ENCODE data around the gene A3GALT2. TPM values are rescaled to one million over a fixed set of nuclear protein-coding genes. Genes with fewer than 3 reads are reported as not detected.

Gene A3GALT2
- polyA plus RNA-seq (2012; ENCODE audit: low read depth, missing spikeins) = not detected

DNA sequence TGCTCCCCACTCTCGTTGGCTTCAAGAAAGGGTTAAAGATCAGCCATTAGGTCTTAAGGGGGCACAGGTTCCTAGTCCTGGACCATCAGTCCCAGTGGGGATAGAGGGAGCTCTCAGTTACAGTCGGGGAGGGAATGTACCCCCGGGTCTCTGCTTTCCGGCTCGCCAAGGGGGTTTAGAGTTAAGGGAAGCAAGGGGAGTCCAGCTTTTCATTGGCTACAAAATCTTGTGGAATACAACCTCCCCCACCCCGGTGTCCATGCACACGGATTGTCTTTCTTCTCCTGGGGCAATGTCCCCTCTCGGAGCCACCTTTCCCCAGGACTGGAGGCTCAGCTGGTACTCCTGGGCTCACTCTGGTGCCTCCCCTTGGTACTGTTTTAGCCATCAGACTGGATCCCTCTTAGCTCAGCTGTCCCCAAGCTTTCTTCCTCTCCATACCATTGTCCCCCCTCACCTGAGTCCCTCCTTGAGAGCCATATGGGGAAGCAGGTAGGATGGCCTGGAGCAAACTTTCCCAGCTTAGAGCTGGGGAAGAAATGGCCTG, at the start of gene A3GALT2:
A3GALT2 (minus strand) TSS at position 480 of the 547 bp plus-strand sequence; CDS start at position 480, 0 bp downstream.
- TF ChIP-seq POU2F2 (IDR thresholded peaks at IDR 0.05; ENCODE audit: low read depth, low read length) (no peak), SPI1 (IDR thresholded peaks at IDR 0.05; ENCODE audit: low read depth, low read length) (no peak), PAX5 (IDR thresholded peaks at IDR 0.05; ENCODE audit: insufficient read depth, low read length, severe bottlenecking) (no peak), POLR2A (IDR thresholded peaks at IDR 0.05; ENCODE audit: low read depth, low read length) (no peak), TAF1 (IDR thresholded peaks at IDR 0.05; ENCODE audit: low read depth, low read length) (no peak), POLR2AphosphoS5 (IDR thresholded peaks at IDR 0.05; ENCODE audit: low read depth, low read length) (no peak)
- DNase-seq (ENCODE audit: insufficient read length, low spot score) = no peak
- FAIRE-seq = no peak

DNA sequence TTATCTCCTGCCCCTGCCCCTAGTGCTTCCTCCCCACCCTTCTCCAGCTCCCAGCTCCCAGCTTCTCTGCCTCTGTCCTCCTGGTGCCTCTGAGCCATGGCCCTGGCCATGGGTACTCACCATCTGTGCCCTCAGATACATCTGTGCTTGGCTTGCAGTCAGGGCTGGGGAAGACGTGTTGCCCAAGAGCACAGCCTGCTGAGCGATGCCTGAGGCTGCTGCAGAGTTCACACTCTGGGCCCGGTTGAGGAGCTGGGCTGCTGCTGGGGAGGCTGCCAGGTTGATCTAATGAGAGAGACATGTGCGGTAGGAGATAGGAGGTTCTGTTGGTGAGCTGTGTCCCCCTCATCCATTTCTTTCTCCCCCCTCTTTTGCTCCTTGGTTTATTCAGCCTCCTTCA, 49.4 kb upstream of the A3GALT2 start:
- no peak for TF ChIP-seq SPI1 (IDR thresholded peaks at IDR 0.05; ENCODE audit: low read depth, low read length)
- no peak for TF ChIP-seq POU2F2 (IDR thresholded peaks at IDR 0.05; ENCODE audit: low read depth, low read length)
- no peak for TF ChIP-seq POLR2A (IDR thresholded peaks at IDR 0.05; ENCODE audit: low read depth, low read length)
- no peak for TF ChIP-seq TAF1 (IDR thresholded peaks at IDR 0.05; ENCODE audit: low read depth, low read length)
- no peak for TF ChIP-seq PAX5 (IDR thresholded peaks at IDR 0.05; ENCODE audit: insufficient read depth, low read length, severe bottlenecking)
- TF ChIP-seq POLR2AphosphoS5 (IDR thresholded peaks at IDR 0.05; ENCODE audit: low read depth, low read length) = no peak
- no peak for DNase-seq (ENCODE audit: insufficient read length, low spot score)
- FAIRE-seq = no peak

DNA sequence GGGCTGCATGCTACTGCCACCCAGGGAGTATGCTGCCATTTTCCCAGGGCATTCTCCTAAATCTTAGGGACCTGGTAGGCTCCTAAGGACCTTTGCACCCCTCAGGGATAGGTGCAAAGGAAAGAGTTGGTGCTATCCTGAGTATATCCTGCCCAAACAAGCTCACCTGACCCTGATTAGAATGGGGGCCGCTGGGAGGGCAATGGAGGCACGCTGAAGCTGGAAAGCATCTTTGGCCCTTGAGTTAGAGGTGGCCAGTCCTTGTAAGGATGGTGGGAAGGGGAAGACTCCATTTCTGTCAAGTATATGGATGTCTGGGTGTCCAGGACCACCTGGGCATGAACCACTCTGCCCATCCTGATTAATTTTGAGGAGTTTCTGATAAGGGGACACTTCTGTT, 48.9 kb upstream of the A3GALT2 start:
- DNase-seq (ENCODE audit: insufficient read length, low spot score) (no peak), FAIRE-seq (no peak)
- TF ChIP-seq POU2F2 (IDR thresholded peaks at IDR 0.05; ENCODE audit: low read depth, low read length) (no peak), TAF1 (IDR thresholded peaks at IDR 0.05; ENCODE audit: low read depth, low read length) (no peak), POLR2AphosphoS5 (IDR thresholded peaks at IDR 0.05; ENCODE audit: low read depth, low read length) (no peak), PAX5 (IDR thresholded peaks at IDR 0.05; ENCODE audit: insufficient read depth, low read length, severe bottlenecking) (no peak), SPI1 (IDR thresholded peaks at IDR 0.05; ENCODE audit: low read depth, low read length) (no peak), POLR2A (IDR thresholded peaks at IDR 0.05; ENCODE audit: low read depth, low read length) (no peak)

DNA sequence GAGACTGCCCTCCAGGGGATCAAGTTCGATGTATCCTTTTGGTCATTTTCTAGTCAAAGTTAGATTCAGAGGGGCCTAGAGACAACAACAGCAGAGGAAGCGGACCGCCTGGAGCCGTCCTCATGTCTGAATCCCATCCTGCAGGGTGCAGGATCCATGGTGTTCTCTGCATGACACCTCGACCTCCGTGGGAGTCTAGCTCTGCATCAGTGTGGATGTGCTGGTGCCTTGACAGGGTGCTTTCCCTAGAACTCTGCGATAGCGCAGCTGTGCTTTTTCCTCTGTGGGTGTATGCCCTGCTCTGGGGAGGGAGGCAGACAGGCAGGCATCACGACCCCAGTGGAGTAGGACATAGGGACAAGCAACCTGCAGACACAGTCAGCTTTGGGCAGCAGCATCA, 48.2 kb upstream of the A3GALT2 start:
- DNase-seq (ENCODE audit: insufficient read length, low spot score) (no peak), FAIRE-seq (no peak)
- TF ChIP-seq PAX5 (IDR thresholded peaks at IDR 0.05; ENCODE audit: insufficient read depth, low read length, severe bottlenecking) (no peak), POLR2AphosphoS5 (IDR thresholded peaks at IDR 0.05; ENCODE audit: low read depth, low read length) (no peak), POLR2A (IDR thresholded peaks at IDR 0.05; ENCODE audit: low read depth, low read length) (no peak), TAF1 (IDR thresholded peaks at IDR 0.05; ENCODE audit: low read depth, low read length) (no peak), SPI1 (IDR thresholded peaks at IDR 0.05; ENCODE audit: low read depth, low read length) (no peak), POU2F2 (IDR thresholded peaks at IDR 0.05; ENCODE audit: low read depth, low read length) (no peak)

DNA sequence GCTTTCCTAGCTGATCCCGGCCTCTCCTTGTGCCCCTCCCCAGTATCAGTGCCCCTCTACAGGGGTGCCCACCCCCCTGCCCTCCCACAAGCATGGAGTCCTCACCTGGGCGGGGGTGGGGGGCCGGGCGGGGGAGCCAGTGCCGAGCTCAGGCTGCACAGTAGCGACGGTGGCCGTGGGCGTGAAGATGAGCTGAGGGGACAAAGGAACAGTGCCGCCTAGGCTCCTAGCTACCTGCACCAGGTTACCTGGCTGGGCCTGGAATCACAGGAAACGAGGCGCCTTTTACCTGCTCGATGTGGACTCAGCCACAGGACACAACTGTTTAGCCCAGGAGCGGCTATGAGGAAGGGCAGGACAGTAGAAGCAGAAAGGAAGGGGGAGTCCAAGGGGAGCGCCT, 47.5 kb upstream of the A3GALT2 start:
- DNase-seq (ENCODE audit: insufficient read length, low spot score) (no peak), FAIRE-seq (no peak)
- no peak for TF ChIP-seq PAX5 (IDR thresholded peaks at IDR 0.05; ENCODE audit: insufficient read depth, low read length, severe bottlenecking)
- TF ChIP-seq POU2F2 (IDR thresholded peaks at IDR 0.05; ENCODE audit: low read depth, low read length) = no peak
- no peak for TF ChIP-seq POLR2AphosphoS5 (IDR thresholded peaks at IDR 0.05; ENCODE audit: low read depth, low read length)
- no peak for TF ChIP-seq TAF1 (IDR thresholded peaks at IDR 0.05; ENCODE audit: low read depth, low read length)
- TF ChIP-seq POLR2A (IDR thresholded peaks at IDR 0.05; ENCODE audit: low read depth, low read length) = no peak
- no peak for TF ChIP-seq SPI1 (IDR thresholded peaks at IDR 0.05; ENCODE audit: low read depth, low read length)

DNA sequence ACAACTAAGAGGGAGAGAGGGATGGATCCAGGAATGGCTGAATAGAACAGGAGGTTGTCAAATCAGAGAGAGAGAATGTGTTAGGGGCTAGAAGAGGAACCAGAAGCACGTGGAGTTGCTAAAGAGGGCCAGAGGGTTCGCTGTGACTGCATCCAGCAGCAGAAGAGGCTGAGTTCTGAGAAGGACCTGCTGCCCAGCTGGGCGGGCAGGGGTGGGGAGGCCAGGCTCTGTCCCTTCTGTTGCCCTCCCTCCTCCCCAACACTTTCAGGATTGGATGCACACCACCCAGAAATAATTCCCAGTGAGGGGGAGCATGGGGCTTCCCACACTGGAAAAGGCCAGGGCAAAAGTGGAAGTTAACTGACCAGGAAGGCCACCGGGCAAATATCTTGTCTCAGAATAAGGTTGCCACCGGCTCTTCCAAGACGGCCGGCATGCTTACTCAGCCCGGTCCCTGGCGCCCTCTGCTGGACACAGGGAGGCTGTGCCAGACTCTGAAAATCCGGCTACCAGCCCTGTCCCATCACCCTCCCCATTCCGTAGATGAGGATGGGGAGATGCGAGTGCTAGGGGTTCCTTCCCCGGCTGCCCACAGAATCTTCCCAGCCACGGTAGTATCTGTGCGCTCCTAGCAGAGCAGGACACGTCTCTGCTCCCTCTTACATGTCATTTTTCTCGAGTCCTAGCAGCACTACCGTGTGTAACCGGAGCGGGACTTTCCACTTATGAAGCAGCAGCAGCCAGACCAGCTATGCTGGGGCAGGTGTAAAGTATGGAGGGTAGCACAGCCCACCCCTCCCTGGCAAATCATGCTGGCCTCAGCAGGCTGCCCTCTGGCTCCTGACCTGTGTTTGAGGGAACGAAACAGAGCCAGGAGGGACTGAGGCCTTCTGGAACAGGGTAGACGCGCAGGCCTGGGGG, 46.8 kb upstream of the A3GALT2 start:
- DNase-seq (ENCODE audit: insufficient read length, low spot score) (peak; percentile 87), FAIRE-seq (peak; percentile 95)
- TF ChIP-seq PAX5 (IDR thresholded peaks at IDR 0.05; ENCODE audit: insufficient read depth, low read length, severe bottlenecking) (no peak), POLR2A (IDR thresholded peaks at IDR 0.05; ENCODE audit: low read depth, low read length) (no peak), SPI1 (IDR thresholded peaks at IDR 0.05; ENCODE audit: low read depth, low read length) (no peak), POU2F2 (IDR thresholded peaks at IDR 0.05; ENCODE audit: low read depth, low read length) (no peak; the same call in 1 of the 2 replicates), TAF1 (IDR thresholded peaks at IDR 0.05; ENCODE audit: low read depth, low read length) (no peak), POLR2AphosphoS5 (IDR thresholded peaks at IDR 0.05; ENCODE audit: low read depth, low read length) (no peak)

DNA sequence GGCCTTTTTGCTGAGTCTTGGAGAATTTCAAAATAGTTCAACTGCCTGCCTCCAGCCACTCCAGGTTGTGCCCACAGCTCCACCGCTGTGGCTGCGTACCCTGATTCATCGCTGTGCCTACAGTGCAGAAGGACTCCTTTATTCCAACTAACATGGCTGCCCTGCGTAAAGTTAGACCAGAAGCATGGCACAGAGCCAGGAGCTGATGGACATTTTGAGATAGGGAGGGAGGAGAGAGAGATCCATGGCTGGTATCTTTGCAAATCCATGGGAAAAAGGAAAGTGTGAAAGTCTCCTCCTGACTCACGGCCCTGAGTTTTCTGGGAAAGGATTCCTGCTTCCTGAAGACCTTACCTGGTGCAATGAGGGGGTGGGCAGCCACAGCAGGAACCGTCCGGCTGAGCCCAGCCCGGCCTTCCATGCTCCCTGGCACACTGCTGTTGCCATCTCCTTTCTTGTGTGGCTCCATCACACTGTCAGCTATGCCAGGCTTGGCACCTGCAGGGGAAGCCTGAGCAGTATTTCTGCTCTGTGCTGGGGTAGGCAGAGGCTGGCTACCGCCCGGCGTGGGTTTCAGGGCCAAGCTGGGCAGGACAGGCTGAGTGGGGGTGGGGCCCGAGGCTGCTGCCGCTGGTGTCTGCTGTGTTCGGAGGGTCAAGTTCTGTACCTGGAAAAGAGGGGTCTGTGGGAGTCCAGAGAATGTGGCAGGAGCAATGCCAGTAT, 46.0 kb upstream of the A3GALT2 start:
- TF ChIP-seq POLR2A (IDR thresholded peaks at IDR 0.05; ENCODE audit: low read depth, low read length) (no peak), SPI1 (IDR thresholded peaks at IDR 0.05; ENCODE audit: low read depth, low read length) (no peak), POLR2AphosphoS5 (IDR thresholded peaks at IDR 0.05; ENCODE audit: low read depth, low read length) (no peak), PAX5 (IDR thresholded peaks at IDR 0.05; ENCODE audit: insufficient read depth, low read length, severe bottlenecking) (no peak), POU2F2 (IDR thresholded peaks at IDR 0.05; ENCODE audit: low read depth, low read length) (no peak), TAF1 (IDR thresholded peaks at IDR 0.05; ENCODE audit: low read depth, low read length) (no peak)
- DNase-seq (ENCODE audit: insufficient read length, low spot score) (no peak), FAIRE-seq (no peak)

DNA sequence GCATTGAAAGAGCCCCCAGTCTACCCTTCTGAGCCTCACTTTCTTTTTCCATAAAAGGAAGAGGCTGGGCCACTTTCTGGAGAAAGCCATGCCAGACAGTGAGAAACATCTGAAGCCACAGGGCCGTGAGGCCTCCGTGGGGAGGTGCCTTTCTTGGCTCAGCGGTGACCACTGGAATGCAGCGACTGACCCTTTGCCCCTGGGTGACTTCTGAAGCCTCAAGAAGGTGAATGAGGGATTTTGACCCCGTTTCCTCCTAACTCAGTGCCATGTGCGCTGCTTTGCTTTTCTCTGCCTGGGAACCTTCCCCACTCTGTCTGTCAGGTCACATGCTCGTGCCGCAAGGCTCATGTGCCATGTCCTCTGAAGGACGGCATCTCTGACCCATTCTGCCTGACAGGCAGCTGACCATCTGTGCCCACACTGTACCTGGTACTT, 44.7 kb upstream of the A3GALT2 start:
- no peak for DNase-seq (ENCODE audit: insufficient read length, low spot score)
- no peak for FAIRE-seq
- TF ChIP-seq POU2F2 (IDR thresholded peaks at IDR 0.05; ENCODE audit: low read depth, low read length) = no peak
- no peak for TF ChIP-seq SPI1 (IDR thresholded peaks at IDR 0.05; ENCODE audit: low read depth, low read length)
- no peak for TF ChIP-seq POLR2AphosphoS5 (IDR thresholded peaks at IDR 0.05; ENCODE audit: low read depth, low read length)
- TF ChIP-seq POLR2A (IDR thresholded peaks at IDR 0.05; ENCODE audit: low read depth, low read length) = no peak

DNA sequence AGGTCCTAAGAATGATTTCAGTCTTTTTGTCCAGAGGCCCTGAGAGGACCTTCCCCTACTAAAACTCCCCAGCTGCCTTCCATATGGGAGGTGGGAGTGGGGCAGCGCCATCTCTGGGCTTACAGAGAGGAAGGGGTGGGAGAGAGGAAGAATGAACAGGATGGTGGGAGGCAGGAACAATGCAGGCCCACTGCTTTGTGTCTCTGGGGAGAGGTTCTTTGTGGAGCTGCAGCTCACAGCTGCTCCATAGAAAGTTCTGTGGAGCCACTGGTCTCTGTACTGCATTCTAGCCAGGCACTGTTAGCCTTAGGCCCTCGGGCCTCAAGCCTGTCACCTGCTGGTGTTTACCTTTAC, 43.6 kb upstream of the A3GALT2 start:
- no peak for TF ChIP-seq PAX5 (IDR thresholded peaks at IDR 0.05; ENCODE audit: insufficient read depth, low read length, severe bottlenecking)
- no peak for TF ChIP-seq TAF1 (IDR thresholded peaks at IDR 0.05; ENCODE audit: low read depth, low read length)
- no peak for TF ChIP-seq POU2F2 (IDR thresholded peaks at IDR 0.05; ENCODE audit: low read depth, low read length)
- TF ChIP-seq SPI1 (IDR thresholded peaks at IDR 0.05; ENCODE audit: low read depth, low read length) = no peak
- TF ChIP-seq POLR2A (IDR thresholded peaks at IDR 0.05; ENCODE audit: low read depth, low read length) = no peak
- TF ChIP-seq POLR2AphosphoS5 (IDR thresholded peaks at IDR 0.05; ENCODE audit: low read depth, low read length) = no peak
- FAIRE-seq (no peak), DNase-seq (ENCODE audit: insufficient read length, low spot score) (no peak)

All from GM12891 (cell line).